ENCODE measurements around the gene MFAP1.
"Not testable (repeated sequence)": the region's sequence is repeated elsewhere in the genome, so short reads cannot be mapped to it uniquely, and the experiment has no call there.

MFAP1 gene

GRCh38 chr15:43832485-43832884 is 8.0 kb upstream of the MFAP1 start:
- CTCF ChIA-PET: interaction anchor here (0.6 kb wide), 1 partner anchor 1021 kb away, joined by 5 read pairs; no protein-coding TSS in a partner anchor
- TF ChIP-seq ZNF384 (IDR thresholded peaks at IDR 0.05): 0 out of 2 replicates have a peak, but pooled peaks have one; percentile 31
- POLR2A ChIA-PET: interaction anchor here (0.9 to 1.8 kb wide), 2 partner anchors 23 to 32 kb away, joined by 4 to 6 read pairs; partner anchors contain the start of genes HYPK and SERINC4
- not testable (repeated sequence) for DNase-seq (ENCODE audit: extremely low spot score)

GRCh38 chr15:43831519-43832052 is 7.1 kb upstream of the MFAP1 start:
- POLR2A ChIA-PET: interaction anchor here (1.8 kb wide), 1 partner anchor 31 kb away, joined by 6 read pairs; the partner anchor contains the start of genes HYPK and SERINC4
- CTCF ChIA-PET: interaction anchor here (0.6 kb wide), 1 partner anchor 1022 kb away, joined by 5 read pairs; no protein-coding TSS in a partner anchor
- DNase-seq (ENCODE audit: extremely low spot score): not testable (repeated sequence)

GRCh38 chr15:43830691-43831275 is 6.3 kb upstream of the MFAP1 start:
- DNase-seq (ENCODE audit: extremely low spot score); CTCF ChIA-PET: not testable (repeated sequence)
- POLR2A ChIA-PET: interaction anchor here (1.8 kb wide), 1 partner anchor 30 kb away, joined by 6 read pairs; the partner anchor contains the start of genes HYPK and SERINC4

GRCh38 chr15:43829951-43830540 is 5.6 kb upstream of the MFAP1 start:
- CTCF ChIA-PET: interaction anchor here (0.6 kb wide), 1 partner anchor 17 kb away, joined by 3 read pairs; no protein-coding TSS in a partner anchor
- DNase-seq (ENCODE audit: extremely low spot score); POLR2A ChIA-PET: not testable (repeated sequence)

- DNase-seq (ENCODE audit: extremely low spot score): no peak
- ChIA-PET CTCF (no interaction called here), POLR2A (interaction anchor here (1.3 to 1.9 kb wide), 2 partner anchors 28 to 52 kb away, joined by 3 to 5 read pairs; partner anchors contain the start of genes ELL3, HYPK and SERINC4)
- TF ChIP-seq LEF1 (IDR thresholded peaks at IDR 0.05; ENCODE audit: borderline replicate concordance) (no peak), PKNOX1 (IDR thresholded peaks at IDR 0.05) (no peak), SUZ12 (IDR thresholded peaks at IDR 0.05) (no peak), BHLHE40 (IDR thresholded peaks at IDR 0.05; ENCODE audit: borderline replicate concordance) (no peak), HDGF (IDR thresholded peaks at IDR 0.05; ENCODE audit: borderline replicate concordance) (no peak), FOXM1 (IDR thresholded peaks at IDR 0.05; ENCODE audit: borderline replicate concordance) (no peak), L3MBTL2 (conservative IDR thresholded peaks at IDR 0.05) (no peak), ELF4 (IDR thresholded peaks at IDR 0.05) (no peak), FOXK2 (IDR thresholded peaks at IDR 0.05) (no peak), SP1 (IDR thresholded peaks at IDR 0.05) (no peak), ARNT (IDR thresholded peaks at IDR 0.05) (no peak), ZNF384 (IDR thresholded peaks at IDR 0.05) (no peak), FOXA1 (IDR thresholded peaks at IDR 0.05) (no peak), NFRKB (IDR thresholded peaks at IDR 0.05) (no peak), TARDBP (IDR thresholded peaks at IDR 0.05) (no peak), CTBP1 (IDR thresholded peaks at IDR 0.05; ENCODE audit: borderline replicate concordance) (no peak)
Measured at GRCh38 chr15:43828061-43828657, 3.7 kb upstream of the MFAP1 start.

GRCh38 chr15:43826508-43827341 is 2.2 kb upstream of the MFAP1 start, which contains the start of gene WDR76:
TSS of gene WDR76 (plus strand) at chr15:43827002. CDS start at chr15:43827033, 31 bp downstream.
- ChIA-PET POLR2A (interaction anchor here (1.9 kb wide), 1 partner anchor 50 kb away, joined by 5 read pairs; the partner anchor contains the start of gene ELL3), CTCF (no interaction called here)
- peak; percentile 74 for DNase-seq (ENCODE audit: extremely low spot score)
- TF ChIP-seq ARNT (IDR thresholded peaks at IDR 0.05) (no peak), L3MBTL2 (conservative IDR thresholded peaks at IDR 0.05) (peak; percentile 83), TARDBP (IDR thresholded peaks at IDR 0.05) (no peak), PKNOX1 (IDR thresholded peaks at IDR 0.05) (no peak)

- DNase-seq (ENCODE audit: extremely low spot score): no peak
- ChIA-PET POLR2A (interaction anchor here (2.0 kb wide), 1 partner anchor 24 kb away, joined by 25 read pairs; the partner anchor contains the start of genes HYPK and SERINC4), CTCF (no interaction called here)
- no peak for TF ChIP-seq NFRKB (IDR thresholded peaks at IDR 0.05)
- no peak for TF ChIP-seq FOXM1 (IDR thresholded peaks at IDR 0.05; ENCODE audit: borderline replicate concordance)
- no peak for TF ChIP-seq SUZ12 (IDR thresholded peaks at IDR 0.05)
- TF ChIP-seq ARNT (IDR thresholded peaks at IDR 0.05): no peak
- TF ChIP-seq ELF4 (IDR thresholded peaks at IDR 0.05): no peak
- no peak for TF ChIP-seq PKNOX1 (IDR thresholded peaks at IDR 0.05)
- TF ChIP-seq LEF1 (IDR thresholded peaks at IDR 0.05; ENCODE audit: borderline replicate concordance): no peak
- no peak for TF ChIP-seq FOXK2 (IDR thresholded peaks at IDR 0.05)
- no peak for TF ChIP-seq L3MBTL2 (conservative IDR thresholded peaks at IDR 0.05)
- no peak for TF ChIP-seq CTBP1 (IDR thresholded peaks at IDR 0.05; ENCODE audit: borderline replicate concordance)
- TF ChIP-seq SP1 (IDR thresholded peaks at IDR 0.05): no peak
- TF ChIP-seq BHLHE40 (IDR thresholded peaks at IDR 0.05; ENCODE audit: borderline replicate concordance): no peak
- TF ChIP-seq TARDBP (IDR thresholded peaks at IDR 0.05): no peak
- TF ChIP-seq FOXA1 (IDR thresholded peaks at IDR 0.05): no peak
- no peak for TF ChIP-seq ZNF384 (IDR thresholded peaks at IDR 0.05)
- no peak for TF ChIP-seq HDGF (IDR thresholded peaks at IDR 0.05; ENCODE audit: borderline replicate concordance)
Measured at GRCh38 chr15:43826029-43826507, 1.6 kb upstream of the MFAP1 start.

- CTCF ChIA-PET: not testable (repeated sequence)
- POLR2A ChIA-PET: interaction anchor here (0.8 to 2.0 kb wide), 9 partner anchors 12 to 405 kb away, joined by 3 to 25 read pairs (median 5); partner anchors contain the start of genes ELL3, HYPK, SERF2 and SERINC4
Measured at GRCh38 chr15:43825305-43825704, 815 bp upstream of the MFAP1 start.

More at GRCh38 chr15:43825305-43825704, 815 bp upstream of the MFAP1 start:
- DNase-seq (ENCODE audit: extremely low spot score): not testable (repeated sequence)

Data from HEK293T (cell line).